ENCODE results near the gene KANK3.
"Not testable (repeated sequence)": the region's sequence is repeated elsewhere in the genome, so short reads cannot be mapped to it uniquely, and the experiment has no call there.

The KANK3 gene

DNA sequence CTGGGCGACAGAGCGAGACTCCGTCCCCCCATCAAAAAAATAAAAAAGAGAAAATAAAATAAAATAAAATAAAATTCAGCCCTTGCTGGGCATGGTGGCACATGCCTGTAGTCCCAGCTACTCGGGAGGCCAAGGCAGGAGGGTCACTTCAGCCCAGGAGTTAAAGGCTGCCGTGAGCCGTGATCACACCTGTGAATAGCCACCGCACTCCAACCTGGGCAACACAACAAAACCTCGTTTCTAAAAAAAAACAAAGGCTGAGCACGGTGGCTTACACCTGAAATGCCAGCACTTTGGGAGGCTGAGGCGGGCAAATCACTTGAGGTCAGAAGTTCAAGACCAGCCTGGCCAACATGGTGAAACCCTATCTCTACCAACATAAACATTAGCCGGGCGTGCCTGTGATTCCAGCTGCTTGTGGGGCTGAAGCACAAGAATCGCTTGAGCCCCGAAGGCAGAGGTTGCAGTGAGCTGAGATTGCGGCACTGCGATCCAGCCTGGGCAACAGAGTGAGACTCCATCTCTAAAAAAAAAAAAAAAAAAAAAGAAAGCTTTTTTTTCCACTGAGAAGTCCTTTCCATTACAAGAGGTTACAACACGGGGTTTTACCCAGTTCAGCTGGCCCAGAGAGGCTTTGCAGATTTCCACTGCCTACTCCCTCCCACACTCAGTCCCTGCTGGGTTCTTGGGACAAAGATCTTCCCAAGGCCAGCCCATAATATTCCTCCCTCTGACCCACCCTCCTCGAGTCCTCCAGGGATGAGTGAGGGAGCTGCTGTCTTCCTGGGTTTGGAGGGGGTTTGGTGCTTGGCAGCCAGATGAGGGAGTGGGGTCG is 27.3 kb upstream of the KANK3 start:
- no peak for DNase-seq

DNA sequence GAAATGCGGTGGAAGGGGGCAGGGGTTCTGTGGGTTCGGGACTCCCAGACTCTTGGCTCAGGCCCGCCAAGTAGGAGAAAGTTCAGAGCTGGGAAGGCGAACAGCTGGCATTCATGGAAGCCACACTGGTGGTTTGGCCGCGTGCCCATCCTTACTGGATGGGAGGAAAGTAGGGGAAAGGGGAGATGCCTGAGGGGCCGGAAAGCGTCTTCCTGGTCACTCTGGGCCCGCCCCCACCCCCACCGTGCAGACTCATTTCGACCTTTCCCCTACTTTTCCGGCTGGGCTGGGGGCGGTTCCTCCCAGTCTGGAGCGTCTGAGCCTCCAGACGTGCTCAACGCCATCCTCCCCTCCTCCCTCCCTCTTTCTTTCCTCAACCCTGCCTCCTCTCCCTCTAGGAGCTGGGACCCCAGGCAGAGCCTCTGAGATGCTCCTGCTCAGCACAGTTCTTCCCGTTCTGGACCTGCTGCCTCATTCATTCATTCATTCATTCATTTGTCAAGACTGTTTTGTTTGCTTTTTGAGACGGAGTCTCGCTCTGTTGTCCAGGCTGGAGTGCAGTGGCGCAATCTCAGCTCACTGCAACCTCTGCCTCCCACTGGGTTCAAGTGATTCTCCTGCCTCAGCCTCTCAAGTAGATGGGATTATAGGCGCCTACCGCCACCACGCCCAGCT is 24.4 kb upstream of the KANK3 start:
- DNase-seq, result no peak

DNA sequence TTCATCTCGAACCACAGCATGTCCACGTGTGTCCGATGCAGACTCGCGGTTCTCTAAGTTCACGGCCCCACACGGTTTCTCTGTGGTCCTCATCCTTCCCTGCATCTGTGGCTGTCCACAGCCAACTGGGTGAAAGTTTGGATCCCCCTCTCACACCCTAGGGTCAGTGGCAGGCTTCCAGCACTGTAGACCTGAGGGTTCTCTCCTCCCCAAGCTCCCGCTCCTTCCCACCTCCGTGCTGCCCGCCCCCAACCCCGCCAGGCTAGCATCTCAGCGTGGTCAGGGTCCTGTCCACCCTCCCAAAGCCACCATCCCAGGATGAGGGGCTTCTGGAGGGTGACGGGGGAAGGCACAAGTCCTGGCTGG is 23.9 kb upstream of the KANK3 start:
- no peak for DNase-seq

DNA sequence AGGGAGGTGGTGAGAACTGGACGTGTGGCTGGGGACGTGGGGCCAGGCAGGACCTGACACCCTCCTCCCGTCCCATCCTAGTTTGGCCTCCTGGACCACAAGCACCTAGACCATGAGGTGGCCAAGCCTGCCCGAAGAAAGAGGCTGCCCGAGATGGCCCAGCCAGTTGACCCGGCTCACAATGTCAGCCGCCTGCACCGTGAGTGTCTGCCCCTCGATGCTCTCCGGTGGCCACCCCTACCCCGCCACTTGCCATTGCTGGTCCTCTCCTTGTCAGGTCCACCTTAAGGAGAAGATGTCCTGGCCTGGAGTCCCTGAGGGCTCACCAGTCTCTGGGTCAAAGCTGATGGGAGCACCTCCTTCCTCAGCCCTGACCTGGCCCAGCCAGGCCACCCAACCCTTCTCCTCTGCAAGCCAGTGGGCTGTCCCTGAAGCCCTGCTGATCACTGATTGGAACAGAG is 23.1 kb upstream of the KANK3 start:
- DNase-seq, result no peak

DNA sequence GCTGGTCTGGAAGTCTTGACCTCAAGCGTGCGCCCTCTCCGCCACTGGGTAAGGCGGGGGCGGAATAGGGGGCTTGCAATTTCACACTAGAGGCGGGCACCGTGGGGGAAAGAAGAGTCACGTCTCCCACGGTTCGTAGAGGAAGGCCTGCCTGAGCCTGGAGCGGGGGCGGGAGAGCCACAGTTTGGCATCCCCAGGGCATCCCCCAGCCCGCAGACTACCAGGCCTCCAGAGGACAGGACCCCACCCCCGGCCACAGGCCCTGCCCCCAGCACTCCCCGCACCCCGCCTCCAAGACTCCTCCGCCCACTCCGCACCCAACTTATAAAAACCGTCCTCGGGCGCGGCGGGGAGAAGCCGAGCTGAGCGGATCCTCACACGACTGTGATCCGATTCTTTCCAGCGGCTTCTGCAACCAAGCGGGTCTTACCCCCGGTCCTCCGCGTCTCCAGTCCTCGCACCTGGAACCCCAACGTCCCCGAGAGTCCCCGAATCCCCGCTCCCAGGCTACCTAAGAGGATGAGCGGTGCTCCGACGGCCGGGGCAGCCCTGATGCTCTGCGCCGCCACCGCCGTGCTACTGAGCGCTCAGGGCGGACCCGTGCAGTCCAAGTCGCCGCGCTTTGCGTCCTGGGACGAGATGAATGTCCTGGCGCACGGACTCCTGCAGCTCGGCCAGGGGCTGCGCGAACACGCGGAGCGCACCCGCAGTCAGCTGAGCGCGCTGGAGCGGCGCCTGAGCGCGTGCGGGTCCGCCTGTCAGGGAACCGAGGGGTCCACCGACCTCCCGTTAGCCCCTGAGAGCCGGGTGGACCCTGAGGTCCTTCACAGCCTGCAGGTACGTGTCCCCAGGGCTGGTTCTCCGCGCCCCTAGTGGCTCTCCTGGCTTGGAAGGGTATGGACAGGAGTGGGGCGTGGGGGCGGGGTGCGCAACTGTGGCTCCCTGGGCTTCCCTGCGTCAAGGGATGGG is 21.0 kb upstream of the KANK3 start, which contains the start of gene ANGPTL4:
Gene ANGPTL4 (plus strand): TSS at position 353 of the 969 bp plus-strand sequence. CDS start 167 bp downstream, at position 520.
- DNase-seq, result no peak

DNA sequence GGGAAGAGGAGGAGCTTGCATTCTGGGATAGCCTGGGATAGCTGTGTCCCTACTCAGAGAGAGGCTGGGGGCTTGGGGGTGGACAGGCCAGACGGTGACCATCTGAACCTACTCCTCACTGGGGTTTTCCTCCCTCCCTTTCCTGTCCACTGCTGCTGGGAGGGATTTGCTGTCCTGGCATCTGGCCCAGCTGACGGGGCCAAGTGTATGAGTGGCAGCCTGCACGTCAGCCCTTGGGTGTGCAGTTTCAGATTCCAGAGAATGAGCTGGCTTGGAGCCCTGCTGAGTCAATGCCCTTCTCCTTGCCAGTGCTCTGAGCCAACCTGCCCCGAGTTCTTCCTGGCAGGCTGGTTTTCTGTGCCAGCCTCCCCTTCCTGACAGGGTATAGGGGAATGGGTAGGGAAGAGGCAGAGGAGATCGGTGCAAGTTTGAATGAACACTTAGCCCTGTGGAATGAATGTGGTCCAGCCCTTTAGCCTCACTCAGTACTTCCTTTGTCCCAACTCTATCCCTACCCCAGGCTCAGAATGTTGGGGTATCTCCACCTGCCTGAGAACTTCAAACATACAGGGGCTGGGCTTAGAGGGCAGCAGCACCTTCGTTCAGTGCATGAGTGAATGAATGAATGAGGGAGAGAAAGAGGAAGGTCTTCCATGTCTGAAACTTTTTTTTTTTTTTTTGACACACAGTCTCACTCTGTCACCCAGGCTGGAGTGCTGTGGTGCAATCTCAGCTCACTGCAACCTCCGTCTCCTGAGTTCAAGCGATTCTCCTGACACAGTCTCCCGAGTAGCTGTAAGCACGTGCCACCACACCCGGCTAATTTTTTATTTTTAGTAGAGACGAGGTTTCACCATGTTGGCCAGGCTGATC is 19.1 kb upstream of the KANK3 start:
- DNase-seq, result no peak

DNA sequence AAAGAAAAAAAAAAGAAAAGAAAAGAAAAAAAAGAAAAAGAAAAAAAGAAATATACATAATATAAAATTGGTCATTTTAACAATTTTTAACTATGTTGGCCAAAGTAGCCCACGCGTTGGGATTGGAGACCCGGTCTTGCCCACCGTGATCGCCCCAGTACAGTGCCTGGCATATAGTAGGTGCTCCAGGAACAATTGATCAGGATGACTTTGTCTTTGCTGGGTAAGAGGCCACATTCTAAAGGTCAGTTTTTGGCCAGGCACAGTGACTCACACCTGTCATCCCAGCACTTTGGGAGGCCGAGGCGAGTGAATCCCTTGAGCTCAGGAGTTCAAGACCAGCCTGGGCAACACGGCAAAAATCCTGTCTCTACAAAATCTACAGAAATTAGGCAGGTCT is 17.1 kb upstream of the KANK3 start:
- DNase-seq, result no peak

DNA sequence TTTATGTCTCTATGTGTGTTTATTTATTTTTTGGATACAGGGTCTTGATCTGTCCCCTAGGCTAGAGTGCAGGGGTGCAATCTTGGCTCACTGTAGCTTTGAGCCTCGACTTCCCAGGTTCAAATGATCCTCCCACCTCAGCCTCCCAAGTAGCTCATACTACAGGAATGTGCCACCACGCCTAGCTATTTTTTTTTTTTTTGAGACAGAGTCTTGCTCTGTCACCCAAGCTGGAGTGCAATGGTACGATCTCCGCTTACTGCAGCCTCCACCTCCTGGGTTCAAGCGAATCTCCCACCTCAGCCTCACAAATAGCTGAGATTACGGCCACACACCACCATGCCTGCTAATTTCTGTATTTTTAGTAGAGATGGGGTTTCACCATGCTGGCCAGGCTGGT is 15.9 kb upstream of the KANK3 start:
- no peak for DNase-seq

DNA sequence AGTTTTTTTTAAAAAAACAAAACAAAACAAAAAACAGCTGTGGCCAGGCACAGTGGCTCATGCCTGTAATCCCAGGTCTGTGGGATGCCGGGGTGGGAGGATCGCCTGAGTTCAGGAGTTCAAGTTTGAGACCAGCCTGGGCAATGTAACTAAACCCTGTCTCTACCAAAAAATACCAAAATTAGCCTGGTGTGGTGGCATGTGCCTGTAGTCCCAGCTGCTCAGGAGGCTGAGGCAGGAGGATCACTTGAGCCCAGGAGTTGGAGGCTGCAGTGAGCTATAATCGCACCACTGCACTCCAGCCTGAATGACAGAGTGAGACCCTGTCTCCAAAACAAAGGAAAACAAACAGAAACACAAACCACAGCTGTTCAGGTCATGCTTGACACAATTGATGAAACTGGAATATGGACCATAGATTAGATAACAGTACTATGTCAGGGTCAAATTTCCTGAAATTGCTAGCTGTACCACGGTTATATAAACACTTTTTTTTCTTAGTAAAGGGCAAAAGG is 14.0 kb upstream of the KANK3 start:
- DNase-seq, result no peak

DNA sequence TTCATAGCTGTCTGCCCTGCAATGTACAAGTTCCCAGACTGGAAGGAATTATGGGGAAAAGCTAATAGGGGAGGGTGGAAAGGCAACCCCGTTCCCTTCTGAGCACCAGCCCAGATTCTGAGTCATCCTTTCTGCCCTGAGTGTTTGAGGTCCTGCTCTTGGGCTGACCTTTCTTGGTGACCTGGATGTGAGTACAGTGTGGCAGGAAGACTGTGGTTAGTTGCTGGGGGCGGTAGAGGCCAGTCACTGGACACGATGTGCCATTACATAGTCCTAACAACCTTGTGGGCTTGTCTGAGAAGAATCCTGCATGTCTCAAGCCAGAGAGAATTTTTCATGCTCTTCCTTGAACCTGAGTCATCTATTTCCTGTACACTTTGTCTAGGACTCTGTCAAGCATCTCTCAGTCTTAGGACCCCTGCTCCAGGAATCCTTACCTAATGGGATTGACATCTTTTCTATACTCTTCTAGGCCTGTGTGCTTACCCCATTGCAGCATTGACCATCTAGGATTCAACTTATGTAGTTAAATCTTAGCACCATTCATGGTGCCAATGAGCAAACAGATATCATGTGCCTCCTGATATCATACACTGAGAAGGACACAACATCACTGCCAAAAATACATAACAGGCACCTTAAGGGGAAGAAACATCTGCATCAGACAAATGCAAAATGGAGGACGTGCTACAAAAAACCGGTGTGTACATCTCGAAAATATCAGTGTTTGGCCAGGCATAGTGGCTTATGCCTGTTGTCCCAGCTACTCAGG is 12.8 kb upstream of the KANK3 start:
- DNase-seq, result no peak

DNA sequence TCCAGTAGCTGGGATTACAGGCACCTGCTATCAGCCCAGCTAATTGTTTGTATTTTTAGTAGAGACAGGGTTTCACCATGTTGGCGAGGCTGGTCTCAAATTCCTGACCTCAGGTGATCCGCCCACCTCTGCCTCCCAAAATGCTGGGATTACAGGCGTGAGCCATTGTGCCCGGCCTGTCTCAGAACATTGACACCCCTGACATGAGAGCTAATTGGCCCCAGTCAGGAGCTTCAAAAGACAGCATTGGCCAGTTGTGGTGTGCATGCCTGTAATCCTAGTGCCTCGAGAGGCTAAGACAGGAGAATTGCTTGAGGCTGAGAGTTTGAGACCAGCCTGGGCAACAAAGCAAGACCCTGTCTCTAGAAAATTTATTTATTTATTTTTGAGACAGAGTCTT is 9.8 kb upstream of the KANK3 start:
- not testable (repeated sequence) for DNase-seq

DNA sequence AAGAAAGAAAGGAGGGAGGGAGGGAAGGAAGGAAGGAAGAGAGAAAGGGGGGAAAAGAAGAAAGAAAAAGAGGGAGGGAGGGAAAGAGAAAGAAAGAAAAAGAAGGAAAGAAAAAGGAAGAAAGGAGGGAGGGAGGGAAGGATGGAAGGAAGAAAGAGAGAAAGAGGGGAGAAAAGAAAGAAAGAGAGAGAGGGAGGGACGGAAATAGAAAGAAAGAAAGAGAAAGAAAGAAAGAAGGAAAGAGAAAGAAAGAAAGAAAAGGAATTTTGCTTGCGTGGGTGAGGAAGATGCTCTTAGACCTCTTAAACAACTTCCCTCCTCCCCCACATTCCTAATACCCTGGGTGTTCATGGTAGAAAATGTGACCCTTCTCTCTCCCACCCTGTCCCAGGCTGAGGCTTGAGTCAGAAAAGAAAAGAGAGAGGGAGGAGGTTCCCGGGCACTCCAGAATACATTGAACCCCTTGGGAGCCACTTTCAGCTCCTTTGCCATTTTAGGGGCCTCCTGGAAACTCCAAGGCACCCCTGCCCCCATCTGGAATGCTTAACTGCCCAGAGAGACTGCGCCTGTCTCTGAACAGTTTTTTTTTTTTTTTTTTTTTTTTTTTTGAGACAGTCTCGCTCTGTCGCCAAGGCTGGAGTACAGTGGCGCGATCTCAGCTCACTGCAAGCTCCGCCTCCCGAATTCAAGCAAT is 9.2 kb upstream of the KANK3 start:
- no peak for DNase-seq

DNA sequence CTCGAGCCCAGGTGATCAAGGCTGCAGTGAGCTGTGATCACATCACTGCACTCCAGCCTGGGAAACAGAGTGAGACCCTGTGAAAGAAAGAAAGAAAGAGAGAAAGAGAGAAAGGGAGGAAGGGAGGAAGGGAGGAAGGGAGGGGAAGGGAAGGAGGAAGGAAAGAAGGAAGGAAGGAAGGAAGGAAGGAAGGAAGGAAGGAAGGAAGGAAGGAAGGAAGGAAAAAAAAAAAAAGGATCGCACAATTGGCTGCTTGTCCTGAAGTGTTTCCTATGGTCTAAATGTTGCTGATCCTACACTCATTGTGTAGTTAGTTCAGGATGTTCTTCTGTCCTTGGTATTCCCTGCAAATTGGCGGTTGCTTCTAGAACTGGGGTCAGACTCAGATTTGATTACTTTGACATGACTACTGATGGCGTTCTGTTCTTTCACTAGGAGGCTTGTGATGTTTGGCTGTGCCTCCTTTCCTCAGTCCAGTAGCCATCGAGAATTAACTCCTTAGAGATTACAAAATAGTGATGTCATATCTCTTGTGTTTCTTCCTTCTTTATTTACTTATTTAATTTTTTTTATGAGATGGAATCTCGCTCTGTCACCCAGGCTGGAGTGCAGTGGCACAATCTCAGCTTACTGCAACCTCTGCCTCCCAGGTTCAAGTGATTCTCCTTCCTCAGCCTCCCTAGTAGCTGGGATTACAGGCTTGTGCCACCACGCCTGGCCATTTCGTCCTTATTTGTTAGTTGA is 6.7 kb upstream of the KANK3 start:
- not testable (repeated sequence) for DNase-seq

DNA sequence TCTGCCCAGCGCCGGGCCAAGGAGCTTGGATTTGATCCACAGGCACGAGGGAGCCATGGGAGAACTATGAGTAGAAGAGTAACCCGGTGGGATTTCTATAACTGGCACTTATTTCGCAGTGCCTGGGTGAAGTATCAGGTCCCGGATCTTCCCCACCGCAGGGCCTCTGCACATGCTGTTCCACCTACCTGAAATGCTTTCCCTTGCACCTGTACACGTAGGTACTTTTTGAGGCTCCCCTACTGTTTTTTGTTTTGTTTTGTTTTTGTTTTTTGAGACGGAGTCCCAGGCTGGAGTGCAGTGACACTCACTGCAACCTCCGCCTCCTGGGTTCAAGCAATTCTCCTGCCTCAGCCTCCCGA is 402 bp upstream of the KANK3 start:
- no peak for DNase-seq

DNA sequence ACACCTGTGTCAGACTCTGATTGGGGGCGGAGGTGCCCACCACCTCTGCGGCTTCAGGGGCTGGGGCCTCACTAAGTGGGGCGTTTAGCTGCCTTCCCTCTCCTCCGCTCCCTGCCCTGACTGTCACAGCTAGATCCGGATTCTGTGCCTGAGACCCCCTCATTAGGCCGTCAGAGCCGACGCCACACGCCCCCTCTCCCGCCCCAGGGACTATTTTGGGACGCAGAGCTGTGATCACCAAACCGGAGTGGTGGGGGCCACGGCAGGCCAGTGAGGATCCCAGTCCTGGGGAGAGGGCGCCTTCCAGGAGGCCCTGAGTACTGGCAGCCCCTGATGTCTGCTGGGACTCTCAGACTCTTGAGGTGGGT is 762 bp downstream of the KANK3 start:
- DNase-seq, result no peak

DNA sequence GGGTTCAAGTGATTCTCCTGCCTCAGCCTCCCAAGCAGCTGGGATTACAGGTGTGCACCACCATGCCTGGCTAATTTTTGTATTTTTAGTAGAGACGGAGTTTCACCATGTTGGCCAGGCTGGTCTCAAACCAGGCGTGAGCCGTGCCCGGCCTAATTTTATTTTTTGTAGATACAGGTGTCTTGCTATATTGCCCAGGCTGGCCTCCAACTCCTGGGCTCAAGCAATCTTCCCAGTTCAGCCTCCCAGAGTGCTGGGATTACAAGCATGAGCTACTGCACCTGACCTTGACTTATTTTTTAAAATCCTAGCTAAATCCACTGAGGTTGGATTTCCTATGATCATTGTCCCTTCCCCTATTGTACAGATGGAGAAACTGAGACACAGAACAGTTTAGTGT is 1.6 kb downstream of the KANK3 start:
- DNase-seq, result not testable (repeated sequence)

DNA sequence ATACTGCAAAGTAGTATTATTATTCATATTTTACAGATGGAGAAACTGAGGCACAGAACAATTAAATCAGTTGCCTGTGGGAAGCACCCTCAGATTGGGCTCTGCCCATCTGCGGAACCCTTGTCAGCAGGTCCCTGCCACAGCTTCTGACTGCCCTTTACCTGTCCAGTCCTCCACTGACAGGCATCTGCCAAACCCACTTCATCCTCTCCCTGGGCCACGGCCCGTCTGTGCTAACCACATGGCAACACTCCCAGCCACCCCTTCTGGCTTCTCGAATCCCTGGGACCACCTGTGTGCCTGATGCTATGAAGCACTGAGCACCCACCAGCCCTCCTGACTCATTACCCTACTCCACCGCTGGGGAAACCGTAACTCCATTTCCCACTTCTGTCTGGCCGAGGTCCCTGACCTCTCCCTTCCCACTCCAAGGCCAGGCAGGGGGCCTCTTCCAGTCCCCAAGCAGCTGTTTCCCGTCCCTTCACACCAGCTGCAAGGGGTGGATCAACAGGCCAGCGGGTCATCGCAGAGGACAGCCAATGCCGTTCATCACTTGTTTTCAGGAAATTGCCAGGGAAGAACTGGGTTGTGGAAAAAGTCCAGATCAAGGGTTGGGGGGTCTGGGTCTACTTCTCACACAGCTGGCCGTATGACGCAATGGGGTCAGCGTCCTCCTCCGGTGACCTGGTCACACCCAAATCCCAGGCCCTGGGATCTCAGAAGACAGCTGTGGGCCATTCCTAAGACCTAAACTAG is 2.5 kb downstream of the KANK3 start:
- no peak for DNase-seq

DNA sequence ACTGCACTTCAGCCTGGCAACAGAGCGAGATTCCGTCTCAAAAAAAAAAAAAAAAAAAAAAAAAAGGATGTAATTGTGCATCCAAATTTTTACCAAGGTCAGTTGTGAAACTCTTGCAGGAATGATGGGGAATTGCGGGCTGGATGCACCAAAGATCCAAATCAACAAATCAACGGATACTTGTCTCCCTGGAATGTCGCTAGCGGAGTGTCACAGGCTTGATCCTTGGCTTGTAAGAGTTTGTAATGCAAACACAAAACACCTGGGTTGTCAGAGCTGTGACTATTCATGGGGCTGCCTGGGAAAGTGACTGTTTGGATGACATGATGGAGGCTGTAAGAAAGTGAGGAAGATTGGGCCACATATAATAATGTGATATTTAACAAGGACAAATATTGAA is 4.2 kb downstream of the KANK3 start:
- DNase-seq, result no peak

DNA sequence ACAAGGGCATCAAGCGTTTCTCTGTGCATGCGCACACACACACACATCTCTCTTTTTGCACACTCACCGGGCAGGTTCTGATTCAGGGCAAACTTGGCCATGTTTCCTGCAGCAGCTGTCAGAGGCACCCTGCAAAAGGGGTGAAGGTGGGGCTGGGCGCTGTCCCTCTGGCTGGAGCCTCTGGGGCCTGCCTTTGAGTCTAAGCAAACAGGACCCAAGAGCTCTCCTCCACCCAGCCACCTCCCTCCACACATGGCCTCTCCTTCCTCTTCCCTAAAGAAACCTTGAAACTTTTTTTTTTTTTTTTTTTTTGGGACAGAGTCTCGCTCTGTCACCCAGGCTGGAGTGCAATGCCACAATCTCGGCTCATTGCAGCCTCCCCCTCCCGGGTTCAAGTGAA is 5.3 kb downstream of the KANK3 start:
- DNase-seq, result no peak
